ENCODE measurements around the gene MYO9B.
A peak's percentile ranks its signal among the peaks of the same experiment; 100 is the strongest.

MYO9B gene, protein sequence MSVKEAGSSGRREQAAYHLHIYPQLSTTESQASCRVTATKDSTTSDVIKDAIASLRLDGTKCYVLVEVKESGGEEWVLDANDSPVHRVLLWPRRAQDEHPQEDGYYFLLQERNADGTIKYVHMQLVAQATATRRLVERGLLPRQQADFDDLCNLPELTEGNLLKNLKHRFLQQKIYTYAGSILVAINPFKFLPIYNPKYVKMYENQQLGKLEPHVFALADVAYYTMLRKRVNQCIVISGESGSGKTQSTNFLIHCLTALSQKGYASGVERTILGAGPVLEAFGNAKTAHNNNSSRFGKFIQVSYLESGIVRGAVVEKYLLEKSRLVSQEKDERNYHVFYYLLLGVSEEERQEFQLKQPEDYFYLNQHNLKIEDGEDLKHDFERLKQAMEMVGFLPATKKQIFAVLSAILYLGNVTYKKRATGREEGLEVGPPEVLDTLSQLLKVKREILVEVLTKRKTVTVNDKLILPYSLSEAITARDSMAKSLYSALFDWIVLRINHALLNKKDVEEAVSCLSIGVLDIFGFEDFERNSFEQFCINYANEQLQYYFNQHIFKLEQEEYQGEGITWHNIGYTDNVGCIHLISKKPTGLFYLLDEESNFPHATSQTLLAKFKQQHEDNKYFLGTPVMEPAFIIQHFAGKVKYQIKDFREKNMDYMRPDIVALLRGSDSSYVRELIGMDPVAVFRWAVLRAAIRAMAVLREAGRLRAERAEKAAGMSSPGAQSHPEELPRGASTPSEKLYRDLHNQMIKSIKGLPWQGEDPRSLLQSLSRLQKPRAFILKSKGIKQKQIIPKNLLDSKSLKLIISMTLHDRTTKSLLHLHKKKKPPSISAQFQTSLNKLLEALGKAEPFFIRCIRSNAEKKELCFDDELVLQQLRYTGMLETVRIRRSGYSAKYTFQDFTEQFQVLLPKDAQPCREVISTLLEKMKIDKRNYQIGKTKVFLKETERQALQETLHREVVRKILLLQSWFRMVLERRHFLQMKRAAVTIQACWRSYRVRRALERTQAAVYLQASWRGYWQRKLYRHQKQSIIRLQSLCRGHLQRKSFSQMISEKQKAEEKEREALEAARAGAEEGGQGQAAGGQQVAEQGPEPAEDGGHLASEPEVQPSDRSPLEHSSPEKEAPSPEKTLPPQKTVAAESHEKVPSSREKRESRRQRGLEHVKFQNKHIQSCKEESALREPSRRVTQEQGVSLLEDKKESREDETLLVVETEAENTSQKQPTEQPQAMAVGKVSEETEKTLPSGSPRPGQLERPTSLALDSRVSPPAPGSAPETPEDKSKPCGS (N-terminal part only)

GRCh38 chr19:17075035-17075863 is at the start of gene MYO9B, which contains the start of gene HAUS8:
MYO9B (plus strand) TSS chr19:17075777; CDS start chr19:17101718, 25,941 bp downstream.
HAUS8 (minus strand) TSS chr19:17075452; CDS start chr19:17075422, 30 bp downstream.
- peak; percentile 99 for DNase-seq (ENCODE audit: low read depth in 2 of 2, low spot score in 1 of 2)

- DNase-seq (ENCODE audit: low read depth in 2 of 2, low spot score in 1 of 2) = no peak
These were observed 49.5 kb upstream of the MYO9B start for GRCh38 chr19:17025991-17026658.

- DNase-seq (ENCODE audit: low read depth in 2 of 2, low spot score in 1 of 2) = no peak
These were observed 48.7 kb upstream of the MYO9B start, which contains the start of gene CPAMD8 for GRCh38 chr19:17026706-17027534. CPAMD8 (minus strand) TSS chr19:17026810; CDS start chr19:17026642, 168 bp downstream.

DNA sequence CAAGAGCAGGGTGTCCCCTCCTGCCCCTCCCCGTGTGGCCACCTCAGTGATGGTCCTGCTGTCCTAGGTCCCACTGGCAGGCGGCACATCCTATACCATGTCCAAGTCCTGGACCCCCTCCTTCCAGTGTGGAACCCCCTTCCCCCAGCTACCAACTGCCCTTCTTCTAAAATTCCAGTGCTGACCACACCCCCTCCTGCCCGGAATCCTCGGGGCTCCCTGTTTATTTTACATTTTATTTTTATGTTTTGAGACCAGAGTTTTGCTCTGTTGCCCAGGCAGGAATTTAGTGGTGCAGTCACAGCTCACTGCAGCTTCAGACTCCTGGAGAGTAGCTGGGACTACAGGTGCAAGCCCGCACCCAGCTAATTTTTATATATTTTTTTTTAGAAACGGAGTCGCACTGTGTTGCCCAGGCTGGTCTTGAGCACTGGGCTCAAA is 48.0 kb upstream of the MYO9B start:
- no peak for DNase-seq (ENCODE audit: low read depth in 2 of 2, low spot score in 1 of 2)

- no peak for DNase-seq (ENCODE audit: low read depth in 2 of 2, low spot score in 1 of 2)
These were observed 43.8 kb upstream of the MYO9B start for GRCh38 chr19:17031741-17032140.

DNA sequence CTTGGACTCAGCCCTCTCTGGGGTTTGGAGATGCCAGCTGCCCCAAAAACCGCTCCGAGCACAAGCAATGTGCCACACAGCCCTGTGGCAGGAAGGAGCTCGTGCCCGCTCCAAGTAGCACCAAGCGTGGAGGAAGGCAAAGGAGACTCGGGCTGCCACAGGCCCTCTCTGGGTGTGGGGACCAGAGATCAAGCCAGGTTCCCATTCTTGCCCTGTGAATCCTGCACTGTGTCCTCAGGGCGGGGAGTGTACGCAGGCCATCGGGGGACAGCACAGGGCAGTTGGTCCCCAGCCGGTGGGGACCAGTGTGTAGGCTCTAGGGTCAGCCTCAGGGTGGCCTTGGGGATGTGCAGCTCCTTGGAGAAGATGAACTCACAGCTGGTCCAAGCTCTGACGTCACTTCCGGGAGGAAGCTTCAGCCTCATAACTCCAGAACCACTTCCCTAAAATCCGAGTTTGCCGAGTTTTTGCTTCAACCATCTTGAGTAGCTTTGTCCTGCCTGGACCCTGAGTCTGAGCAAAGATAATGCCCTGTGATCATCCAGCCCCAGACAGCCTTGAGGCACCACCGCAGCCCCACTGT is 39.6 kb upstream of the MYO9B start:
- DNase-seq (ENCODE audit: low read depth in 2 of 2, low spot score in 1 of 2) = no peak

DNA sequence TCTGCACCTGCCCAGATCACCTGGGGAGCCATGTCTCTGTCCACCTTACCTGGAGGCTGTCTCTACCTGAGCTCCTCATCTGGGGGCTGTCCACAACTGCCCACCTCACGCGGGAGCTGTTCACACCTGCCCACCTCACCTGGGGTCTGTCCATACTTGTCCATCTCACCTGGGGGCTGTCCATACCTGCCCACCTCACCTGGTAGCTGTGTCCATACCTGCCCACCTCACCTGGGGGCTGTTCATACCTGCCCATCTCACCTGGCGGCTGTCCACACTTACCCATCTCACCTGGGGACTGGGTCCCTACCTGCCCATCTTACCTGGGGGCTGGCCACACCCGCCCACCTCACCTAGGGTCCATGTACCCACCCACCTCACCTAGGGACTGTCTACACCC is 38.9 kb upstream of the MYO9B start:
- DNase-seq (ENCODE audit: low read depth in 2 of 2, low spot score in 1 of 2) = no peak

- DNase-seq (ENCODE audit: low read depth in 2 of 2, low spot score in 1 of 2) = no peak
These were observed 38.4 kb upstream of the MYO9B start for GRCh38 chr19:17037184-17037583.

GRCh38 chr19:17037966-17038500 is 37.5 kb upstream of the MYO9B start:
- DNase-seq (ENCODE audit: low read depth in 2 of 2, low spot score in 1 of 2) = no peak

GRCh38 chr19:17041976-17042375 is 33.6 kb upstream of the MYO9B start:
- no peak for DNase-seq (ENCODE audit: low read depth in 2 of 2, low spot score in 1 of 2)

- DNase-seq (ENCODE audit: low read depth in 2 of 2, low spot score in 1 of 2) = no peak
These were observed 31.8 kb upstream of the MYO9B start for GRCh38 chr19:17043744-17044143.

DNA sequence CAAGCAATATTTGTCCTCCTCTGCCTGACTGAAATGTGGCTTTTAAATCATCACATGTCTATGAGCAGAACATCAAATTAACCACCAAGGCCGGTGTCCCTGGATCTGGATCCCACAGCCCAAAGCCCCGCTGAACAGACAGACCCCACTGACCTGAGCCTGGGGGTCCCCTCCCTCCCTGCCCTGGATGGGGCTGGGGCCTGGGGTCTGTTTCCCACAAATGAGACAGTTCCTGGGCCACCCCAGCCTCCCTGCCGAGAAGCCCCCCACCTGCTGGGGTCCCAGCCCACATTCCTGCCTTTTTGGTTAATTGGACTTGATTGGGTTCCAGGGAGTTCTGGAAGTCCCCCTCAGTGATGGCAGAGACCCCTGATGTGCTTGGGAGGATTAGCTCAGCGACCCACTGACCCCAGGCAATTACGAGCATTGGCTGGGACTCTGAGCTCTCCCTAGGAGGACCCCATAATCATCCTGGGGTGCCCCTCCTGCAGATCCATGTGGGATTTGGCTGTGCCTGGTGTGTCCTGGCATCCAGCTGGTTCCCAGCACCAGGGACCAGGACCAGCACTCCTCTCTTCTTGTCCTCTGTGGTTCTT is 29.6 kb upstream of the MYO9B start:
- no peak for DNase-seq (ENCODE audit: low read depth in 2 of 2, low spot score in 1 of 2)

DNA sequence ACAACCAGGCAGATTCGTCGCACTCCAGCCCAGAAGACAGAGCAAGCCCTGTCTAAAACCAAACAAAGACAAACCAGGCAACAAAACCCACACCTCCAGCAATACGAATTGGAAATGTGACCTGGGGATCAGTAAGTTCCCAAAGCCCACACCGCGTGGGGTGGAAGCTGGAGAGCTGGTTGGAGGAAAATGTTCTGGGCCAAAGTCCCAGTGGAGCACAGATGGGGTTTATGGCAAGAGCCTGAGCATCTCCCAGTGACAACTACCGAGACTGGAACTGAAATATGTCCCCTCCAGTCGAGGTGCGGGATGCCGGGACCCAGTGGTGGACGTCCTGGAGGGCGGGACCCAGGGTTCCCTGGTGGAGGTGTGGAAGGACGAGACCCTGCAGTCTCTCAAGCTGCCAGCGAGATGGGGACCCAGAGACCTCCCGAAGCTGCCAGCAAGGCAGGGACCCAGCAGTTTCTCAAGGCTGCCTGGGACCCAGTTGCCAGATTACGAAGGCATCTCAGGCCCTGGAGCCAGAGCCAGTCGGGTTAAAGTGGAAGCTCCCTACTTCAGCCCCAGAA is 26.6 kb upstream of the MYO9B start:
- no peak for DNase-seq (ENCODE audit: low read depth in 2 of 2, low spot score in 1 of 2)

DNA sequence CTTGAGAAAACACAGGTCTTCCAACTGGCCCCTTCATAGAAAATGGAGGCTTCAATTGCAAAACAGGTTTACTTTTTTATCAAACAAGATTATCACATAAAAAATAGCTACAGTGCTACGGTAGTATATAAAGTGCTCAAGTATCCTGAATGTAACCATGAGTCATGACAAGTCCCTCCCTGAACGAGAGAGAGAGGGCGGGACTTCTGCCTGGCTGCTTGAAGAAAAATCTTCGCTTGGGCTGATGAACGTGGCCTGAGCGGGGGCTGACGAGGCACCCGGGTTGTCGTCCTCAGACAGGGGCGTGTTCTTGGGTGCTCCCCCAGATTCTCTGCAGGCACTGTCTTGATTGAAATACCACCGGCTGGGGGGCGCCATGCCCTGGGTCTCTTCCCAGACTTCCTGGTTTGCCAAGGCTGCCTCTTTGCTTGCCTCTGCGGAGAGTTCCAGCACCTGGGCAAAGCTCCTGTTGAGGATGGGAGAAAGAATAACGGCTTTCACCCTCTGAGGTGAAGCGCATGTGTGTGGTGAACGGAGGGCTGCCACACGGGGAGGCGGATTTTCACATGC is 25.8 kb upstream of the MYO9B start:
- no peak for DNase-seq (ENCODE audit: low read depth in 2 of 2, low spot score in 1 of 2)

GRCh38 chr19:17052439-17052838 is 23.1 kb upstream of the MYO9B start:
- no peak for DNase-seq (ENCODE audit: low read depth in 2 of 2, low spot score in 1 of 2)

- DNase-seq (ENCODE audit: low read depth in 2 of 2, low spot score in 1 of 2) = no peak
These were observed 20.8 kb upstream of the MYO9B start for GRCh38 chr19:17054746-17055145.

DNA sequence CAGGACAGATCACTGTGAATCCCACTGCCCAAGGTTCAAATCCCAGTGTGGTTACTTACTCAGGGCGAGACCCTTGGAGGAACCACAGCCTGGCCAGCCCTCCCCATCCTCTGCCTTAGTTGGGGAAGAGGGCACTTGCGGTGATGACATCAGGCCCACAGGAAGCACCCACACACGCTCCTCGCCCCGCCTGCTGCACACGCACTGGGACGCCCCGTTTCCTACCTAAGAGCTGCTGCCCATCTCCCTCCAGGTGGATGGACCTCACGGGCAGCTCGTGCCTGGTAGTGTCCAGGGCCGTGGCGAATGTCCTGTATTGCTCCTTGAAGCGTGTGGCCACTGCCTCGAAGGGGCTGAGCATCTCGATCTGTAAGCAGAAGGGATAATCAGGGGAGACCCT is 19.9 kb upstream of the MYO9B start:
- DNase-seq (ENCODE audit: low read depth in 2 of 2, low spot score in 1 of 2) = no peak
